Measurements from ENCODE around the gene CAMK2B. TPM values are rescaled to one million over a fixed set of nuclear protein-coding genes. Genes with fewer than 3 reads are reported as not detected.

The CAMK2B gene
- total RNA-seq, 4 donors from 2014 or later = 0.26 to 0.95 (median 0.69) TPM

DNA sequence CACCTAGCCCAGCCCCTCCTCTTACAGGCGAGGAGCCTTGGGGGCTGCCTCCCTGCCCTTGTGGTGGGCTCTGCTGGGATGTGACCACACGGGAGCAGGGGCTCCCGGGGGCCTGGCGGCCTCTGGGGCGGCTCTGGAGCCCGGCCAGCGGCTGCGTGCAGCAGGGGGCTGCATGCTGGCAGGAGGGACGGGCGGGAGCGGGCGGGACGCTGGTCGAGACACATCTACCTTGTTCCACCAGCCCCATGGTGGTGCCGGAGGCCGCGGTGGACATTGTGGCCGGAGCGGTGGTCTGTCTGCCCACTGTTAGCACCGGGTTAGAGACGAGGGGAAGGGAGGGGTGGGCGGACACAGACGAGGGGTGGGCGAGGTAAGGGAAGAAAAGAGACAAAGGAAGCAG, 86.0 kb downstream of the CAMK2B start:
- no peak for TF ChIP-seq POLR2A (IDR thresholded peaks at IDR 0.05)
- TF ChIP-seq, protein P1, sequence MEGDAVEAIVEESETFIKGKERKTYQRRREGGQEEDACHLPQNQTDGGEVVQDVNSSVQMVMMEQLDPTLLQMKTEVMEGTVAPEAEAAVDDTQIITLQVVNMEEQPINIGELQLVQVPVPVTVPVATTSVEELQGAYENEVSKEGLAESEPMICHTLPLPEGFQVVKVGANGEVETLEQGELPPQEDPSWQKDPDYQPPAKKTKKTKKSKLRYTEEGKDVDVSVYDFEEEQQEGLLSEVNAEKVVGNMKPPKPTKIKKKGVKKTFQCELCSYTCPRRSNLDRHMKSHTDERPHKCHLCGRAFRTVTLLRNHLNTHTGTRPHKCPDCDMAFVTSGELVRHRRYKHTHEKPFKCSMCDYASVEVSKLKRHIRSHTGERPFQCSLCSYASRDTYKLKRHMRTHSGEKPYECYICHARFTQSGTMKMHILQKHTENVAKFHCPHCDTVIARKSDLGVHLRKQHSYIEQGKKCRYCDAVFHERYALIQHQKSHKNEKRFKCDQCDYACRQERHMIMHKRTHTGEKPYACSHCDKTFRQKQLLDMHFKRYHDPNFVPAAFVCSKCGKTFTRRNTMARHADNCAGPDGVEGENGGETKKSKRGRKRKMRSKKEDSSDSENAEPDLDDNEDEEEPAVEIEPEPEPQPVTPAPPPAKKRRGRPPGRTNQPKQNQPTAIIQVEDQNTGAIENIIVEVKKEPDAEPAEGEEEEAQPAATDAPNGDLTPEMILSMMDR (IDR thresholded peaks at IDR 0.05) = no peak
- Histone ChIP-seq H3K4me1 (peaks cover 5 to 10% (median 5%) of the 10 kb centered on the region in 3 donors), H3K4me3 (no peak overlapping the region), H3K27me3 (peaks cover 0 to 12% (median 0%) of the 10 kb centered on the region in 4 donors), H3K36me3 (no peaks in the 10 kb centered on the region), H3K27ac (no peak overlapping the region), H3K9me3 (no peaks in the 10 kb centered on the region)
- intact Hi-C loops (cut with DNase I) = loop anchor here (10.0 kb wide), 1 partner anchor 325 kb away; no protein-coding TSS in a partner anchor
- WGBS, 2 donors = 29 to 77% methylated on average over 5 to 11 of the region's 24 CpGs
- DNase-seq = no peak

GRCh38 chr7:44238116-44238695, 87.2 kb downstream of the CAMK2B start:
- Histone ChIP-seq H3K4me3 (no peak overlapping the region), H3K27ac (no peak overlapping the region), H3K4me1 (peaks cover 5 to 10% (median 5%) of the 10 kb centered on the region in 3 donors), H3K36me3 (no peaks in the 10 kb centered on the region), H3K27me3 (peaks cover 0 to 12% (median 0%) of the 10 kb centered on the region in 4 donors), H3K9me3 (no peaks in the 10 kb centered on the region)
- intact Hi-C loops (cut with DNase I) = loop anchor here (10.0 kb wide), 1 partner anchor 327 kb away; no protein-coding TSS in a partner anchor
- no peak for DNase-seq
- TF ChIP-seq, protein P1 (IDR thresholded peaks at IDR 0.05) = no peak
- no peak for TF ChIP-seq POLR2A (IDR thresholded peaks at IDR 0.05)
- WGBS, 2 donors = 80% methylated on average over 5 of the region's 17 CpGs; no CpG with 5 or more reads in 1 of the 2 donors

GRCh38 chr7:44237696-44238095, 87.7 kb downstream of the CAMK2B start:
- intact Hi-C loops (cut with DNase I) = loop anchor here (10.0 kb wide), 1 partner anchor 327 kb away; no protein-coding TSS in a partner anchor
- no peaks in the 10 kb centered on the region for H3K36me3 ChIP-seq
- no peaks in the 10 kb centered on the region for H3K9me3 ChIP-seq
- H3K27ac ChIP-seq = no peak overlapping the region
- peaks cover 0 to 12% (median 0%) of the 10 kb centered on the region in 4 donors for H3K27me3 ChIP-seq
- no peak for TF ChIP-seq POLR2A (IDR thresholded peaks at IDR 0.05)
- TF ChIP-seq, protein P1 (IDR thresholded peaks at IDR 0.05) = no peak
- H3K4me3 ChIP-seq = no peak overlapping the region
- WGBS, 2 donors = 67% methylated on average over 1 of the region's 10 CpGs; no CpG with 5 or more reads in 1 of the 2 donors
- H3K4me1 ChIP-seq = peaks cover 5 to 10% (median 5%) of the 10 kb centered on the region in 3 donors
- no peak for DNase-seq

GRCh38 chr7:44236333-44236728, 89.1 kb downstream of the CAMK2B start:
- intact Hi-C loops (cut with DNase I) = loop anchor here (10.0 kb wide), 1 partner anchor 328 kb away; no protein-coding TSS in a partner anchor

More at GRCh38 chr7:44236333-44236728, 89.1 kb downstream of the CAMK2B start:
- no peak overlapping the region for H3K27ac ChIP-seq
- peaks cover 0 to 12% (median 0%) of the 10 kb centered on the region in 4 donors for H3K27me3 ChIP-seq
- WGBS, 2 donors = 66 to 74% methylated on average over 2 to 4 of the region's 4 CpGs
- no peak overlapping the region for H3K4me3 ChIP-seq
- H3K36me3 ChIP-seq = no peaks in the 10 kb centered on the region
- DNase-seq = no peak
- TF ChIP-seq, protein P1 (IDR thresholded peaks at IDR 0.05) = no peak
- no peaks in the 10 kb centered on the region for H3K9me3 ChIP-seq
- H3K4me1 ChIP-seq = peaks cover 3 to 7% (median 4%) of the 10 kb centered on the region in 3 donors

All from esophagus squamous epithelium (tissue), 5 donors.